HuH-7.5 (cell line): ENCODE results near the gene BCR.
"Not testable (repeated sequence)": the region's sequence is repeated elsewhere in the genome, so short reads cannot be mapped to it uniquely, and the experiment has no call there.

Experiments
- DNase-seq: peaks from one replicate; pipeline ENCODE4 v3.0.0; 2011; ENCODE audit warnings: low spot score

BCR gene

GRCh38 chr22:23180301-23180892 lies at the start of gene BCR:
Gene BCR, plus strand, starts transcription at chr22:23180509. Its CDS starts 452 bp downstream, at chr22:23180961.
- DNase-seq, result peak; percentile 97

GRCh38 chr22:23130697-23131096 lies 49.6 kb upstream of the BCR start:
- no peak for DNase-seq

GRCh38 chr22:23131931-23132330 lies 48.4 kb upstream of the BCR start:
- no peak for DNase-seq

GRCh38 chr22:23132376-23133091 lies 47.8 kb upstream of the BCR start:
- DNase-seq, result no peak

- DNase-seq, result no peak
Measured at GRCh38 chr22:23133922-23134321, 46.4 kb upstream of the BCR start.

GRCh38 chr22:23136991-23137390 lies 43.3 kb upstream of the BCR start:
- not testable (repeated sequence) for DNase-seq

- DNase-seq, result no peak
Measured at GRCh38 chr22:23137468-23137867, 42.8 kb upstream of the BCR start.

- DNase-seq, result no peak
Measured at GRCh38 chr22:23137905-23138561, 42.3 kb upstream of the BCR start.

- DNase-seq, result no peak
Measured at GRCh38 chr22:23138584-23139435, 41.5 kb upstream of the BCR start.

GRCh38 chr22:23140385-23140784 lies 39.9 kb upstream of the BCR start:
- DNase-seq, result no peak

GRCh38 chr22:23142546-23143105 lies 37.7 kb upstream of the BCR start:
- no peak for DNase-seq

- DNase-seq, result no peak
Measured at GRCh38 chr22:23143119-23143518, 37.2 kb upstream of the BCR start.

- DNase-seq, result no peak
Measured at GRCh38 chr22:23144432-23144831, 35.9 kb upstream of the BCR start.

- peak; percentile 49 for DNase-seq
Measured at GRCh38 chr22:23144932-23145877, 35.1 kb upstream of the BCR start, which contains the start of gene RAB36. Gene RAB36, plus strand, starts transcription at chr22:23145477. Its CDS starts 1,140 bp downstream, at chr22:23146617.

- no peak for DNase-seq
Measured at GRCh38 chr22:23145878-23146470, 34.3 kb upstream of the BCR start.

- DNase-seq, result no peak
Measured at GRCh38 chr22:23146478-23147205, 33.7 kb upstream of the BCR start.

GRCh38 chr22:23147617-23148387 lies 32.5 kb upstream of the BCR start:
- DNase-seq, result no peak

- DNase-seq, result no peak
Measured at GRCh38 chr22:23149743-23150238, 30.5 kb upstream of the BCR start.

GRCh38 chr22:23150762-23151161 lies 29.5 kb upstream of the BCR start:
- DNase-seq, result no peak
